Left colon (tissue), 2 donors: ENCODE results near the gene COG1. TPM values are rescaled to one million over a fixed set of nuclear protein-coding genes. Genes with fewer than 3 reads are reported as not detected.
A peak's percentile ranks its signal among the peaks of the same experiment; 100 is the strongest.

Experiments used
- ATAC-seq: fragments of 200-7000 bp; cut with Tn5 transposase; one replicate; pipeline ENCODE4 v1.9.1; 2020; ENCODE audit warnings: mild to moderate bottlenecking, moderate library complexity
- DNase-seq, 2 donors: peaks; one replicate each; pipeline ENCODE4 v3.0.0-alpha.2; 2020
- intact Hi-C, 2 donors: fragments of 100-400 bp; cut with DNase I in 1 of 2; cut with micrococcal nuclease in 1 of 2; formaldehyde crosslinking; loops; one replicate each; pipeline versions ENCODE4 v1.11.2 to v1.14.0; 2022; cut with DNase I, micrococcal nuclease
- total RNA-seq, 2 donors: library from RNA; stranded (reverse); fragmentation: NEBNext Ultra II Directional; extraction: Animal tissue kit (Norgen Biotek cat#: 25700); gene quantifications; one replicate each; pipeline ENCODE4 v1.2.1, GENCODE V29; 2021
- donor health status: DM: no; HTN: no; CAD: no.
- donor health status: DM: yes; HTN: yes; CAD: no.

COG1 gene
- total RNA-seq, 2 donors from 2014 or later = 46.4 to 59.6 TPM

DNA sequence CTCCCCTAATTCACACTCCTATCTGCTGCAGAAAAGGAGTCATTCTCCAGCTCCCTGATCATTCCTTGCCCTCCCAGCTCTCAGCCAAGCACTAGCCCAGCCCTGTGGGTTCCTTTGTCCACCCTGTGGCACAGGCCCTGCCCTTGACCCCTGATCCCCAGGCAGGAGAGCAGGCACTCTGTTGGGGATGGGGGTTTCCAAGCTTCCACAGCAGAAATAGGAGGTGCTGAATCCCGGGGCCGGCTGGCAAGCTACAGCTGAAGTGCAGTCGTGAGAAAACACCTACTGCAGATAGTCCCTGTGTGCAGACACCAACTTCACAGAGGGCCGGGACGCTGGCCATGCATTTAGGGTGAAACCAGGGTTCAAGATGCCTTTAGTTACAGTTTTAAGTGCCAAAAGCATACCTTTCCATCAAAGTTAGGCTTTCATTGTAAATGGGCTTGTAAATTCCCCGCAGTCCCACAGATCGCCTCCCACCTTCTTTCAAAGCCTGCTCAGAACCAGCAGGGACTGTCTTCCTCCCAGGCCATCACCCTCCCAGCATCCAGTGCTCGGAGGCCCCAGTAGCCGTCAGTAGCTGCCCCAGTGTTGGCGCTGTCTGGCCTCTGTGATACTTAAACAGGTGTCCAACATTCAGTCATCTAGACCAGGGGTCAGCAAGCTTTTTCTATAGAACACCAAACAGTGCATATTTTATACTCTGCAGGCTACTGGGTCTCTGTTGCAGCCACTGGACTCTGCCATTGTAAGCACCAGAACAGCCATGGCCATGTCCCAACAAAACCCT lies 58.2 kb downstream of the COG1 start:
- no peak for ATAC-seq
- DNase-seq = no peak
- intact Hi-C loops = no loop called here

- intact Hi-C loops = no loop called here
- DNase-seq = no peak
- ATAC-seq = no peak
Observed at GRCh38 chr17:73251871-73252270, 59.0 kb downstream of the COG1 start.

DNA sequence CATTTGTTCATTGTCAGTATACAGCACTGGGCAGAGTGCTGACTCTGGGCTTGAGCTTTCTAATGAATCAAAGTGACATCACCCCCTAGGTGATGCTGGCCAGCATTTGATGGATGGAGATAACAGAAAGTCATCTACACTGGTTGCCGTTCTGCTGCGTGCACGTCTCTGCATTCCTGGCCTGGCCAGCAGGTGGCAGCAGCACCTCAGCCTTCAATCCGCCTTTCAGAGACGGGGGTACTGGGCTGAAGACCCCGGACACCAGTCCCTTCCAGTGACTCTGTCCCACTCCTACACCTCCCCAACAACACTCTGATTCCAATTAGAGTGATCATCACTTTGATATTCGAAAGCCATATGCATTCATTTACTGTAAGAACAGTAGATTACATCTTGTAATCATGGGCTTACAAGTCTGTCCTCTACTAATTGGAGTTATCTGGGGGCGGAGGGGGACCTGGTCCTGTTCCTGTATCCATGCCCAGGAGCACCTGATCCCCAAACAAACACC lies 62.9 kb downstream of the COG1 start:
- intact Hi-C loops = loop anchor here (5.0 kb wide), 1 partner anchor 117 kb away; no protein-coding TSS in a partner anchor
- DNase-seq = peak in 1 of 2 donors; percentile 65
- peak; percentile 75 for ATAC-seq

DNA sequence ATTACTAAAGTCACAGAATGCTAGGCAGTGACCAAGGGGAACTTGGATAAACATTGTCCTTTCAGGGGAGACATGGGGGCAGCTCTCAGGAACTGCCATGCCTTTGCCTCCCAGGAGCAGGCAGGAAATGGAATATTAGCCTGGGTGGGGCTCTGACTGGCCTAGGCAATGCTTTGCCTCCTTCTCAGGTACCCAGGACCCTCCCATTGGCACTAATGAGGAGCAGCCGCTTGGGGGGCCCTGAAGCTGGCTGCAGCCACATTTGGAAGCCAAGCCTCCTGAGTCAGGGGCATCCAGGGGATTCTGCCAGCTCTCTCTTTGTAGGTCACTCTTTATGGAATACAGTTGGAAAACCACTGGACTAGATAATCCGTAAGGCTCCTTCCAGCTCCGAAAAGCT lies 63.4 kb downstream of the COG1 start:
- DNase-seq (no peak), ATAC-seq (no peak)
- intact Hi-C loops = loop anchor here (5.0 kb wide), 1 partner anchor 116 kb away; no protein-coding TSS in a partner anchor

GRCh38 chr17:73257516-73257915 lies 64.7 kb downstream of the COG1 start:
- ATAC-seq (no peak), DNase-seq (peak in 1 of 2 donors; percentile 15)
- intact Hi-C loops = loop anchor here (5.0 kb wide), 1 partner anchor 115 kb away; no protein-coding TSS in a partner anchor

Other genes starting within 250 kb of the COG1 start
- gene SLC39A11, start 100.4 kb upstream of the COG1 start, total RNA-seq = 10 to 100 TPM; 67.4 to 89.8 TPM
- gene SSTR2, start 28.0 kb upstream of the COG1 start, total RNA-seq = under 1 TPM; 0.58 to 0.75 TPM
- under 1 TPM in 1 of 2 donors, not detected in 1; 0.20 TPM for gene CPSF4L, start 68.8 kb downstream of the COG1 start, total RNA-seq
- gene CDC42EP4, start 118.9 kb downstream of the COG1 start, total RNA-seq = 10 to 100 TPM; 49.6 to 65.6 TPM